ENCODE data around the gene RDH14. TPM values are rescaled to one million over a fixed set of nuclear protein-coding genes. Genes with fewer than 3 reads are reported as not detected.

Gene RDH14
- total and polyA plus RNA-seq, 9 donors = 21.5 to 27.5 (median 24.6) TPM

DNA sequence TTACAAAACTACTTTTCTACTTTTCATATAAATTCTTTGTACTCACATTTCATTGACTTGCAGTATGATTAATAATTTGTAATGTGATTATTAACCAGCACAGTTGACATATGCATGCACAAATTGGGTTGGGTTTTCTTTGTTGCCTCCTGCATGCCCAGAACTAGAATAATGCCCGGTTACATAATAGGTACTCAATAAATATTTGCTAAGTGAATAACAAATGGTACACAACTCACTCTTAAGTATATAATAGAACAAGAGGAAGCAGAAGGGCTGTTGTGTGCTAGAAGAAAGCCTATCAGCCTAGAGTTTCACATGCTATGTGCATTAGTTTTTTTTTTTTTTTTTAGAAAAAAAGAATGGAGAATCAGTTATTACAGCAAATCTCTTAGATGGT lies 9.3 kb downstream of the RDH14 start:
- WGBS (ENCODE audit: insufficient coverage) = no CpG with 5 or more reads among the region's 1 CpG
- Histone ChIP-seq H3K27me3 (ENCODE audit: control insufficient read depth, insufficient read depth, low read length) (no peaks in the 10 kb centered on the region), H3K4me1 (ENCODE audit: control insufficient read depth, insufficient read depth, low read length) (no peaks in the 10 kb centered on the region), H3K36me3 (ENCODE audit: control insufficient read depth, insufficient read depth, low read length) (peaks cover 14% of the 10 kb centered on the region), H3K4me3 (ENCODE audit: low read length) (no peak overlapping the region), H3K9me3 (replicated peaks; ENCODE audit: control insufficient read depth, low read depth, low read length) (no peaks in the 10 kb centered on the region), H3K27ac (ENCODE audit: low read length) (no peak overlapping the region)
- no peak for DNase-seq

DNA sequence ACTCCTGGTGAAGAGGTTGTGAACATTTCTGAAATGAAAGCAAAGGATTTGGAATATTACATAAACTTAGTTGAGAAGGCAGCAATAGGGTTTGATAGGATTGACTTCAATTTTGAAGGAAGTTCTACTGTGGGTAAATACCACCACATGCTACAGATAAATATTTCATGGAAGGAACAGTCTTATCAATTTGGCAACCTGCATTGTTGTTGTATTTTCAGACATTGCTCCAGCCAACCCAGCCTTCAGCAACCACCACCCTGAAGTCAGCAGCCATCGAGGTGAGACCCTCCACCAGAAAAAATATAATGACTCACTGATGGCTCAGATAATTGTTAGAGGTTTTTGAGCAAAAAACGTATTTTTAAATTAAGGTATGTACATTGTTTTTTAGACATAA lies 10.0 kb downstream of the RDH14 start:
- Histone ChIP-seq H3K36me3 (ENCODE audit: control insufficient read depth, insufficient read depth, low read length) (peaks cover 11% of the 10 kb centered on the region), H3K27ac (ENCODE audit: low read length) (no peak overlapping the region), H3K4me1 (ENCODE audit: control insufficient read depth, insufficient read depth, low read length) (no peaks in the 10 kb centered on the region), H3K27me3 (ENCODE audit: control insufficient read depth, insufficient read depth, low read length) (no peaks in the 10 kb centered on the region), H3K4me3 (ENCODE audit: low read length) (no peak overlapping the region), H3K9me3 (replicated peaks; ENCODE audit: control insufficient read depth, low read depth, low read length) (no peaks in the 10 kb centered on the region)
- no CpG with 5 or more reads among the region's 2 CpGs for WGBS (ENCODE audit: insufficient coverage)
- DNase-seq = no peak

DNA sequence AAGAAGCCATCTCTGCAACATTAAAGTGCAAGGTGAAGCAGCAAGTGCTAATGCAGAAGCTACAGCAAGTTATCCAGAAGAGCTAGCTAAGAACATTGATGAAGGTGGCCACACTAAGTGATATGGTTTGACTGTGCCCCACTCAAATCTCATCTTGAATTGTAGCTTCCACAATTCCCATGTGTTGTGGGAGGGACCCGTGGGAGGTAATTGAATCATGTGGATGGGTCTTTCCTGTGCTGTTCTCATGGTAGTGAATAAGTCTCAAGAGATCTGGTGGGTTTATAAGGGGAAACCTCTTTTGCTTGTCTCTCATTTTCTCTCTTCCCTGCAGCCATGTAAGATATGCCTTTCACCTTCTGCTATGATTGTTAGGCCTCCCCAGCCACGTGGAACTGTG lies 11.4 kb downstream of the RDH14 start:
- no CpG with 5 or more reads among the region's 2 CpGs for WGBS (ENCODE audit: insufficient coverage)
- Histone ChIP-seq H3K27me3 (ENCODE audit: control insufficient read depth, insufficient read depth, low read length) (no peaks in the 10 kb centered on the region), H3K9me3 (replicated peaks; ENCODE audit: control insufficient read depth, low read depth, low read length) (no peaks in the 10 kb centered on the region), H3K27ac (ENCODE audit: low read length) (no peak overlapping the region), H3K4me1 (ENCODE audit: control insufficient read depth, insufficient read depth, low read length) (no peaks in the 10 kb centered on the region), H3K4me3 (ENCODE audit: low read length) (no peak overlapping the region), H3K36me3 (ENCODE audit: control insufficient read depth, insufficient read depth, low read length) (peaks cover 2% of the 10 kb centered on the region)
- no peak for DNase-seq

DNA sequence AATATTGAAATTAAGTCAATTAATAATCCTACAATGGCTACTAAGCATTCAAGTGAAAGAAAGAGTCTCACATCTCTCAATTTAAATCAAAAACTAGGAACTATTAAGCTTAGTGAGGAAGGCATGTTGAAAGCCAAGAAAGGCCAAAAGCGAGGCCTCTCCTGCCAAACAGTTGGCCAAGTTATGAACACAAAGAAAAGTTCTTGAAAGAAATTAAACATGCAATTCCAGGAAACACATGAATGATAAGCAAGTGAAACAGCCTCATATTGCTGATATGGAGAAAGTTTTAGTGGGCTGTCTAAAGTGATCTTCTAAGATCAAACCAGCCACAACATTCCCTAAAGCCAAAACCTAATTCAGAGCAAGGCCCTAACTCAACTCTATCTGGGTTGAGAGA lies 11.8 kb downstream of the RDH14 start:
- Histone ChIP-seq H3K4me3 (ENCODE audit: low read length) (no peak overlapping the region), H3K4me1 (ENCODE audit: control insufficient read depth, insufficient read depth, low read length) (no peaks in the 10 kb centered on the region), H3K27ac (ENCODE audit: low read length) (no peak overlapping the region), H3K9me3 (replicated peaks; ENCODE audit: control insufficient read depth, low read depth, low read length) (no peaks in the 10 kb centered on the region), H3K27me3 (ENCODE audit: control insufficient read depth, insufficient read depth, low read length) (no peaks in the 10 kb centered on the region), H3K36me3 (ENCODE audit: control insufficient read depth, insufficient read depth, low read length) (peaks cover 2% of the 10 kb centered on the region)
- WGBS (ENCODE audit: insufficient coverage) = no CpG with 5 or more reads among the region's 1 CpG
- DNase-seq = no peak

DNA sequence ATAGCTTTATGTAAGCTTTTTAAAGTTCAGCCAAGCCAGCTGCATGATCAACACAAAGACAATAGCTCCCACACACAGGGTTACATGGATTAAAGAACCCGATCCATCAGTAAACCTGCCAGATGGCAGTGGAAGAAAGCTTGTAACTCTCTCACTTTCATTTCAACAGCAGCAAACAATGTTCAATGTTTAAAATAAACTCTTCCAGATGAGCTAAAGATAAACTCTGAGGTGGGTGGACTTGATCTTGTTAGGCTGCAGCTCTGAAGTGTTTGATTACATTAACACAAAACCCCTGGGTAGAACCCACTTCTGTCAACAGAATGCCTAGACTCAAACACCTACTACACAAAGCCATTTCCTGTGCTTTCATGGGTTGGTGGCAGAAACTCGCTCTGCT lies 13.9 kb downstream of the RDH14 start:
- no peaks in the 10 kb centered on the region for H3K27me3 ChIP-seq (ENCODE audit: control insufficient read depth, insufficient read depth, low read length)
- no peaks in the 10 kb centered on the region for H3K9me3 ChIP-seq (replicated peaks; ENCODE audit: control insufficient read depth, low read depth, low read length)
- peak; percentile 31 for DNase-seq
- WGBS (ENCODE audit: insufficient coverage) = no CpG with 5 or more reads among the region's 2 CpGs
- no peak overlapping the region for H3K4me3 ChIP-seq (ENCODE audit: low read length)
- H3K36me3 ChIP-seq (ENCODE audit: control insufficient read depth, insufficient read depth, low read length) = peaks cover under 1% of the 10 kb centered on the region
- H3K4me1 ChIP-seq (ENCODE audit: control insufficient read depth, insufficient read depth, low read length) = no peaks in the 10 kb centered on the region
- H3K27ac ChIP-seq (ENCODE audit: low read length) = no peak overlapping the region

DNA sequence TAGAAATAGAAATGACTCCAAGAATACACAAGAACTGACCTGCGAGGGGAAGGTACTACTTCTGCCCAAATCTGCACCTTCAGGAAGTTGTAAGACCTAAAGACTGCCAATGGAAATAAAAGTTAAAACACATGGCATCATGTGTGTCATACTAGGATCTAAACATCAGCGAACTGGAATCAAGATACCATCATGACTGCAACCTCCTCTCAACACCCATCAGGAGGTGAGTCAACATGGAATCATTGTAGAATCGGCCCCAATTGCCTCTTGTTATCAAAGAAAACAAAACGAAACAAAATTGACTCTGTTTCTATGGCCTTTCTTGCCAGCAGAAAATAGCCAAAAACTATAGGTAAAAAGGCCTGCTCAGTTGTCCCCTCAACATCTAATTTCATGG lies 15.1 kb downstream of the RDH14 start:
- no CpG with 5 or more reads among the region's 4 CpGs for WGBS (ENCODE audit: insufficient coverage)
- Histone ChIP-seq H3K9me3 (replicated peaks; ENCODE audit: control insufficient read depth, low read depth, low read length) (no peaks in the 10 kb centered on the region), H3K27me3 (ENCODE audit: control insufficient read depth, insufficient read depth, low read length) (no peaks in the 10 kb centered on the region), H3K4me3 (ENCODE audit: low read length) (no peak overlapping the region), H3K36me3 (ENCODE audit: control insufficient read depth, insufficient read depth, low read length) (no peaks in the 10 kb centered on the region), H3K4me1 (ENCODE audit: control insufficient read depth, insufficient read depth, low read length) (no peaks in the 10 kb centered on the region), H3K27ac (ENCODE audit: low read length) (no peak overlapping the region)
- no peak for DNase-seq

DNA sequence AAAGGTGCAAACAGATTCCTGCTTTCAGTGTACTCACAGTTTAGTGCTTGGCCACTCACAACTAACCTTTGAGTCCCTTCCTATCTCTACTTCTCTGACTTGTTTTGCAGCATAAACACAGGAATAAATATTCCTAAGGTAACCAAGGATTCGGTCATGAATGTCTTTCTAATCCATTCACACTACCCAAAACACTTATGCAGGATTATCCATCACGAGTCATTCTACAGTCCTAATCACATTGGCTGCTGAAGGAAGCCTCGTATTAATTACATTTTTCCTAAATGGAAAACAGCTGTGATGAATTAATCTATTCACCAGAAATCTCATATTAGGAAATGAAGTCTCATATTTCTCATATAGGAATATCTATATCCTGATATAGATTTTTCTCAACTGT lies 16.3 kb downstream of the RDH14 start:
- 71% methylated on average over 1 of the region's 3 CpGs for WGBS (ENCODE audit: insufficient coverage)
- DNase-seq = no peak

DNA sequence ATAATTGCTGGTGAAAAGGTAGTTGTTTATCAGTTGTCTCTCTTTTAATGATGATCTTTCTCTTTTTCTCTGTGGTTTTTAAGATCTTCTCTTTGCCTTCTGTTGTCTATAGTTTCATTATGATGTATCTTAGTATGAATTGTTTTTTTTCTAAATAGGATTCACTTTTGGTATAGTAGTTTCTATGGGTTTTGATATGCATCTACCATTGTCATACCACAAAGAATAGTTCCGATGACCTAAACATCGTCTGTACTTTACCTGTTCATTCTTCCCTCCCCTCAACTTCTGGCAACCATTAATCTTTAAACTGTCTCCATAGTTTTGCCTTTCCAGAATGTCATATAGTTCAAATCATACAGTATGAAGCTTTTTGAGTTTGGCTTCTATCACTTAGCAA lies 19.6 kb downstream of the RDH14 start:
- no CpG with 5 or more reads among the region's 2 CpGs for WGBS (ENCODE audit: insufficient coverage)
- Histone ChIP-seq H3K36me3 (ENCODE audit: control insufficient read depth, insufficient read depth, low read length) (no peaks in the 10 kb centered on the region), H3K27ac (ENCODE audit: low read length) (no peak overlapping the region), H3K4me1 (ENCODE audit: control insufficient read depth, insufficient read depth, low read length) (no peaks in the 10 kb centered on the region), H3K27me3 (ENCODE audit: control insufficient read depth, insufficient read depth, low read length) (no peaks in the 10 kb centered on the region), H3K4me3 (ENCODE audit: low read length) (no peak overlapping the region), H3K9me3 (replicated peaks; ENCODE audit: control insufficient read depth, low read depth, low read length) (no peaks in the 10 kb centered on the region)
- DNase-seq = no peak

More for the DNA sequence above, 16.3 kb downstream of the RDH14 start:
- H3K9me3 ChIP-seq (replicated peaks; ENCODE audit: control insufficient read depth, low read depth, low read length) = no peaks in the 10 kb centered on the region
- H3K27ac ChIP-seq (ENCODE audit: low read length) = no peak overlapping the region
- H3K4me3 ChIP-seq (ENCODE audit: low read length) = no peak overlapping the region
- no peaks in the 10 kb centered on the region for H3K36me3 ChIP-seq (ENCODE audit: control insufficient read depth, insufficient read depth, low read length)
- H3K27me3 ChIP-seq (ENCODE audit: control insufficient read depth, insufficient read depth, low read length) = no peaks in the 10 kb centered on the region
- H3K4me1 ChIP-seq (ENCODE audit: control insufficient read depth, insufficient read depth, low read length) = no peaks in the 10 kb centered on the region

DNA sequence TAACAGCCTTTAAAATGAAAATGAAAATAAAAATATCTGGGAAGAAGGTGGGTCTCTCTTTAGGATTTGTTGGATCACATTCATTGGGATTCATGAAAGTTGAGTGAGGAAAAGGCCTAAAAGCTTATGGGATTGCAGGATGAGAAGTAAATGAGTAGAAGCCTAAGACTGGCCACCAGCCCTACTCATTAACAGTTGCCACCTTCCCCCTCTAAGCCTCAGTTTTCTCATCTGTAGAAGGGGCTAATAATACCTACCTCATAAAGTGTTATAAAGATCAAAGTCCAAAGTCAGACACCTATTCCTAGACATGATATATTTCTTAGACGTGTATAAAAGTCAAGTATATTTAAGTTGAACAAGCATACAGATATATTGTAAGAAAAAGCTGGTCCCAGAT lies 23.8 kb downstream of the RDH14 start:
- no CpG with 5 or more reads among the region's 1 CpG for WGBS (ENCODE audit: insufficient coverage)

DNA sequence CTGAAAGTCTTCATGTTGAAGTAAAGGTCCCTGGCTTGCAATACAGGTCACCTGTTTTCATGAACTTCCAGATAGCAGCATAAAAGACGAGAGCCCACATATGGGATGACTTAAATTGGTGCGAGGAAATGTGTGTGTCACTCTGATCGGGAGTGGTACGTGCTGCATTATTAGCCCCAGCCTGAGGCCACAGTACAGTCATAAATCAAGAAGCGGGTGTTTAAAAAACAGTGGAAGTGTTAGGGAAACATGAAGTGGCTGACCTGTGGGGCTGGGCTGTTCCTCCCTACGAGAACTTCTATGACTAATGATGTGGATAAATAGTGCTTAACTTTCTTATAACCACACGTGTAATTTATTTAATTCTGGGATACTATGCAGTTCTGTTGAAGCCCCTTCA lies 24.4 kb downstream of the RDH14 start:
- DNase-seq = no peak
- WGBS (ENCODE audit: insufficient coverage) = 15% methylated on average over 5 of the region's 7 CpGs
- Histone ChIP-seq H3K27me3 (ENCODE audit: control insufficient read depth, insufficient read depth, low read length) (no peaks in the 10 kb centered on the region), H3K9me3 (replicated peaks; ENCODE audit: control insufficient read depth, low read depth, low read length) (no peaks in the 10 kb centered on the region), H3K4me3 (ENCODE audit: low read length) (no peak overlapping the region), H3K4me1 (ENCODE audit: control insufficient read depth, insufficient read depth, low read length) (no peaks in the 10 kb centered on the region), H3K36me3 (ENCODE audit: control insufficient read depth, insufficient read depth, low read length) (no peaks in the 10 kb centered on the region), H3K27ac (ENCODE audit: low read length) (no peak overlapping the region)

More for the DNA sequence above, 23.8 kb downstream of the RDH14 start:
- Histone ChIP-seq H3K4me3 (ENCODE audit: low read length) (no peak overlapping the region), H3K9me3 (replicated peaks; ENCODE audit: control insufficient read depth, low read depth, low read length) (no peaks in the 10 kb centered on the region), H3K4me1 (ENCODE audit: control insufficient read depth, insufficient read depth, low read length) (no peaks in the 10 kb centered on the region), H3K27ac (ENCODE audit: low read length) (no peak overlapping the region), H3K27me3 (ENCODE audit: control insufficient read depth, insufficient read depth, low read length) (no peaks in the 10 kb centered on the region), H3K36me3 (ENCODE audit: control insufficient read depth, insufficient read depth, low read length) (no peaks in the 10 kb centered on the region)
- no peak for DNase-seq

DNA sequence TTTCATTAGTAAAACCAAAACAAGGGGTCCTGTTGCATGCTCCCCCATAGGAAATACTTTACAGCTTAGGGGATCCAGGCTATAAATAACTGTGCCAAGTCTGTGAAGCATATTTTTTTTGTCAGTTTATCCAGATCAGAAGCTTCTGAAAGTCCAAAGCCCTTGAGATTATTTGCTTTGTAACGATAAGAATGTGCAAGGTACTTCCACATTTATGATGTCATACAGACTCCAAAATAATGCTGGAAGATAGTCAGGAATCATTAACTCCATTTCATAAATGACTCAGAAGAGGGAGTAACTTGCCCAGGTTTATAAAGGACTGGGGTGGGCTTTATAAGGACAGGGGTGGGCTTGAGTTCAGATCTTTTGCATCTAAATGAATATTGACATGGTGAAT lies 29.3 kb downstream of the RDH14 start:
- no peak overlapping the region for H3K27ac ChIP-seq (ENCODE audit: low read length)
- H3K4me3 ChIP-seq (ENCODE audit: low read length) = no peak overlapping the region
- no peaks in the 10 kb centered on the region for H3K9me3 ChIP-seq (replicated peaks; ENCODE audit: control insufficient read depth, low read depth, low read length)
- WGBS (ENCODE audit: insufficient coverage) = no CpG with 5 or more reads among the region's 1 CpG
- H3K4me1 ChIP-seq (ENCODE audit: control insufficient read depth, insufficient read depth, low read length) = peaks cover 5% of the 10 kb centered on the region
- DNase-seq = no peak
- no peaks in the 10 kb centered on the region for H3K36me3 ChIP-seq (ENCODE audit: control insufficient read depth, insufficient read depth, low read length)
- no peaks in the 10 kb centered on the region for H3K27me3 ChIP-seq (ENCODE audit: control insufficient read depth, insufficient read depth, low read length)
